Skeletal muscle tissue (tissue), 5 donors: ENCODE results near the gene RXRB. TPM values are rescaled to one million over a fixed set of nuclear protein-coding genes. Genes with fewer than 3 reads are reported as not detected.
"Not testable (repeated sequence)": the region's sequence is repeated elsewhere in the genome, so short reads cannot be mapped to it uniquely, and the experiment has no call there.

Source experiments
- H3K27ac ChIP-seq: one replicate; pipeline ENCODE4 v1.7.0; 2013; ENCODE audit warnings: mild to moderate bottlenecking, low read depth, low read length, inconsistent platforms
- H3K27me3 ChIP-seq, 3 donors: one replicate each; pipeline ENCODE4 v1.7.0; 2013; ENCODE audit warnings: low read length in 3 of 3; ENCODE audit not compliant: control insufficient read depth in 3 of 3, insufficient read depth in 3 of 3
- H3K36me3 ChIP-seq, 3 donors: one replicate each; pipeline ENCODE4 v1.7.0; 2013; ENCODE audit warnings: low read length in 3 of 3; ENCODE audit not compliant: control insufficient read depth in 3 of 3, insufficient read depth in 3 of 3
- H3K4me1 ChIP-seq, 3 donors: one replicate each; pipeline ENCODE4 v1.7.0; 2013; ENCODE audit warnings: low read length in 3 of 3, mild to moderate bottlenecking in 3 of 3; ENCODE audit not compliant: control insufficient read depth in 3 of 3, insufficient read depth in 3 of 3
- H3K4me3 ChIP-seq, 3 donors: one replicate each; pipeline ENCODE4 v1.7.0; 2013; ENCODE audit warnings: low read length in 3 of 3
- H3K9ac ChIP-seq, 3 donors: one replicate each; pipeline ENCODE4 v1.7.0; 2013; ENCODE audit warnings: low read length in 3 of 3, mild to moderate bottlenecking in 3 of 3, moderate library complexity in 2 of 3, low read depth in 1 of 3
- H3K9me3 ChIP-seq, 3 donors: one replicate each; pipeline ENCODE4 v1.7.0; 2013; ENCODE audit warnings: low read length in 3 of 3; ENCODE audit not compliant: control insufficient read depth in 3 of 3
- small RNA-seq: library from RNA; depleted of rRNA; stranded (forward); fragments of <200 nt; gene quantifications from one replicate; pipeline ENCODE3, GENCODE V24; 2014
- total RNA-seq: library from RNA; depleted of rRNA; stranded (reverse); fragments of >200 nt; gene quantifications from one replicate; pipeline ENCODE4 v1.2.3, GENCODE V29; 2014
- donor health status: Osteomylitis.

RXRB gene
- total RNA-seq, 1 donor from 2014 or later: 17.7 TPM

- H3K27ac ChIP-seq: no peak overlapping the region
- H3K27me3 ChIP-seq: no peaks in the 10 kb centered on the region
- peaks cover 3 to 12% (median 11%) of the 10 kb centered on the region in 3 donors for H3K4me1 ChIP-seq
- no peaks in the 10 kb centered on the region for H3K9me3 ChIP-seq
- H3K36me3 ChIP-seq: no peaks in the 10 kb centered on the region
- no peak overlapping the region for H3K9ac ChIP-seq
- H3K4me3 ChIP-seq: no peak overlapping the region
Measured at GRCh38 chr6:33156561-33156960, 43.9 kb downstream of the RXRB start.

- Histone ChIP-seq H3K9ac (no peak overlapping the region), H3K36me3 (no peaks in the 10 kb centered on the region), H3K27ac (no peak overlapping the region), H3K9me3 (no peaks in the 10 kb centered on the region), H3K27me3 (peaks cover 0 to 4% (median under 1%) of the 10 kb centered on the region in 3 donors), H3K4me1 (no peaks in the 10 kb centered on the region), H3K4me3 (no peak overlapping the region)
Measured at GRCh38 chr6:33154349-33154748, 46.1 kb downstream of the RXRB start.

- Histone ChIP-seq H3K4me1 (no peaks in the 10 kb centered on the region), H3K27ac (no peak overlapping the region), H3K9me3 (no peaks in the 10 kb centered on the region), H3K9ac (no peak overlapping the region), H3K36me3 (no peaks in the 10 kb centered on the region), H3K4me3 (no peak overlapping the region), H3K27me3 (peaks cover 0 to 10% (median 6%) of the 10 kb centered on the region in 3 donors)
Measured at GRCh38 chr6:33151050-33151449, 49.4 kb downstream of the RXRB start.

GRCh38 chr6:33150560-33150959, 49.9 kb downstream of the RXRB start:
- not testable (repeated sequence) for H3K4me3 ChIP-seq, H3K9ac ChIP-seq, H3K27ac ChIP-seq

GRCh38 chr6:33147807-33148666, 52.4 kb downstream of the RXRB start:
- H3K9me3 ChIP-seq: no peaks in the 10 kb centered on the region
- H3K27me3 ChIP-seq: peaks cover 5 to 10% (median 6%) of the 10 kb centered on the region in 3 donors

More at GRCh38 chr6:33150560-33150959, 49.9 kb downstream of the RXRB start:
- H3K27me3 ChIP-seq, H3K9me3 ChIP-seq, H3K4me1 ChIP-seq, H3K36me3 ChIP-seq: not testable (repeated sequence)

GRCh38 chr6:33144373-33144772, 56.1 kb downstream of the RXRB start:
- H3K36me3 ChIP-seq: no peaks in the 10 kb centered on the region
- H3K9ac ChIP-seq: no peak overlapping the region
- H3K27ac ChIP-seq: no peak overlapping the region
- H3K27me3 ChIP-seq: peaks cover 6 to 8% (median 6%) of the 10 kb centered on the region in 3 donors
- no peaks in the 10 kb centered on the region for H3K9me3 ChIP-seq
- no peaks in the 10 kb centered on the region for H3K4me1 ChIP-seq
- no peak overlapping the region for H3K4me3 ChIP-seq

More at GRCh38 chr6:33147807-33148666, 52.4 kb downstream of the RXRB start:
- Histone ChIP-seq H3K4me1 (no peaks in the 10 kb centered on the region), H3K27ac (no peak overlapping the region), H3K4me3 (no peak overlapping the region), H3K9ac (no peak overlapping the region), H3K36me3 (no peaks in the 10 kb centered on the region)

Small RNA genes lying within 50 kb of the gene (small RNA-seq; reads per million reads assigned to genes)
- gene MIR219A1 (0.97 reads per million, percentile 77 among the genes with 10 or more reads in this experiment), gene RNY4P10 (0.16 reads per million)

Other genes starting within 250 kb of the RXRB start
- gene HLA-DMA, start 247.6 kb downstream of the RXRB start, total RNA-seq: 6.3 TPM
- 36.5 TPM for gene BRD2, start 232.1 kb downstream of the RXRB start, total RNA-seq
- 1.0 TPM for gene HLA-DOA, start 191.1 kb downstream of the RXRB start, total RNA-seq
- 14.6 TPM for gene HLA-DPA1, start 127.0 kb downstream of the RXRB start, total RNA-seq
- gene HLA-DPB1, start 124.7 kb downstream of the RXRB start, total RNA-seq: 9.9 TPM
- gene COL11A2, start 8.2 kb downstream of the RXRB start, total RNA-seq: 28.7 TPM
- gene SLC39A7, start 202 bp upstream of the RXRB start, total RNA-seq: 53.2 TPM
- gene HSD17B8, start 4.0 kb upstream of the RXRB start, total RNA-seq: 15.7 TPM
- 20.4 TPM for gene RING1, start 7.8 kb upstream of the RXRB start, total RNA-seq
- gene VPS52, start 71.2 kb upstream of the RXRB start, total RNA-seq: 43.8 TPM
- gene RPS18, start 71.4 kb upstream of the RXRB start, total RNA-seq: 8,222 TPM
- 2.1 TPM for gene B3GALT4, start 76.5 kb upstream of the RXRB start, total RNA-seq
- gene WDR46, start 88.6 kb upstream of the RXRB start, total RNA-seq: 67.3 TPM
- 27.1 TPM for gene PFDN6, start 88.9 kb upstream of the RXRB start, total RNA-seq
- 18.3 TPM for gene RGL2, start 98.3 kb upstream of the RXRB start, total RNA-seq
- gene TAPBP, start 113.4 kb upstream of the RXRB start, total RNA-seq: 16.7 TPM
- 17.7 TPM for gene ZBTB22, start 117.1 kb upstream of the RXRB start, total RNA-seq
- gene DAXX, start 122.3 kb upstream of the RXRB start, total RNA-seq: 15.1 TPM
- gene KIFC1, start 191.2 kb upstream of the RXRB start, total RNA-seq: 12.0 TPM
- 5.7 TPM for gene PHF1, start 210.3 kb upstream of the RXRB start, total RNA-seq
- 73.1 TPM for gene CUTA, start 217.4 kb upstream of the RXRB start, total RNA-seq
- 1.6 TPM for gene SYNGAP1, start 219.4 kb upstream of the RXRB start, total RNA-seq